GM21515 (cell line): ENCODE data around the gene SPPL2B.

Source experiments
- ATAC-seq: cut with Tn5 transposase; IDR thresholded peaks from one replicate; pipeline ENCODE4 v1.9.1; 2021; ENCODE audit not compliant: unreplicated experiment

The SPPL2B gene

DNA sequence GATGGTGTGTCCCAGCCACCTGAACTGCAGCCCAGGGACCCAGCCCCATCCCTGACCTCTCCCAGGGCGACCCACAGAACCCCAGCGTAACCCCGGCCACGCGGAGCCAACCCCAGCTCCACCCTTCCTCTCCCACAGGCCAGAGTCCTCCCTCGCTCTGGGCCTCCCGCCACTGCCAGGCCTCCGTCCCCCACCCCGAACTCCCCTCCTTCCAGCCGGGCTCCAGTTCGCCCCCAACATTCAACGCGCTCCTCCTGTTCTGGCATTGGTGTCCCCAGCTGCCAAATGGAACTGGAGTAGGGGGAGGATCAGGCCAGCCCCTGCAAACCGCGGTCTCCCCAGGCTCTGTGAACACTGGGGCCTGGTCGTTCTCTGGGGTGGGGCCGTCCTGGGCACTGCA, 28.0 kb upstream of the SPPL2B start:
- no peak for ATAC-seq

DNA sequence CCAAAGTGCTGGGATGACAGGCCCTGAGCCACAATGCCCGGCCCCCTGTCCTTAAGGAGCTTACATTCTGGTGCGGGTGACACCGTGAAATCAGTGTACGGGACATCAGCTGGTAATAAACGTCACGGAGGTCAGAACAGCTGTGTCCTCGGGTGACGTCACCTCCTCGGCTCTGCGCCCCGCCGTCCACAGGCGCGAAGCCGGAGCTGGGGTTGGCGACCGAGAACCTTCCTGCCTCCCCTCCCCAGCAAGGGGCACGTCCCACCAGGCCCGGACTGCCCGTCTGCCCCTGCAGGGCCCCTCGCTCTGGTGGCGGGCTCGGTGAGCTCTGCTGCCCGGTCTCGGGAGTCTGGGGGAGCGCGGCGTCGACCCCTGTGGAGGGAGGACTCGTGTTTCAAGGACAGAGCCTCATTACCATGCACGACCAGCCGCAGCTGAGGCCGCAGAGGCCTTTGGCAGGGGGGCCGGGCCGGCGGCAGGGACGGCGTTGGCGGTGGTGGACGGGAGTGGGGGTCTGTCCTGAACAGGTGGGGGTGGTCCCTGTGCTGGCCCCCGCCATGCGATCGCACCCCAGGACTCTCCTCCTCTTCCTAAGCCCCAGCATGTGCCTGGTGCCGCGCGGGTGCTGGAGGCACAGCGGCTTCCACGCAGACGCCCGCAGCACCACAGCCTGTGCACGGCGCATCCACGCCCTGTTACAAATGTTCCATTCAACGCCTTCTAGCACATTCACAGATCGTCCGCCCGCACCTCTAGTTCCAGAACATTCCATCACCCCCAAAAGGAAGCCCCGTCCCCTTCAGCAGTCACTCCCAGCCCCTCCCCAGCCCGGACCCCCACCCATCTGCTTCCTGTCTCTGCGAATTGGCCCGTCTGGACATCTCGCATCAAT, 25.9 kb upstream of the SPPL2B start:
- ATAC-seq = no peak

GRCh38 chr19:2303211-2303798, 25.2 kb upstream of the SPPL2B start:
- no peak for ATAC-seq

- ATAC-seq = no peak
Observed at GRCh38 chr19:2305452-2306280, 22.8 kb upstream of the SPPL2B start.

DNA sequence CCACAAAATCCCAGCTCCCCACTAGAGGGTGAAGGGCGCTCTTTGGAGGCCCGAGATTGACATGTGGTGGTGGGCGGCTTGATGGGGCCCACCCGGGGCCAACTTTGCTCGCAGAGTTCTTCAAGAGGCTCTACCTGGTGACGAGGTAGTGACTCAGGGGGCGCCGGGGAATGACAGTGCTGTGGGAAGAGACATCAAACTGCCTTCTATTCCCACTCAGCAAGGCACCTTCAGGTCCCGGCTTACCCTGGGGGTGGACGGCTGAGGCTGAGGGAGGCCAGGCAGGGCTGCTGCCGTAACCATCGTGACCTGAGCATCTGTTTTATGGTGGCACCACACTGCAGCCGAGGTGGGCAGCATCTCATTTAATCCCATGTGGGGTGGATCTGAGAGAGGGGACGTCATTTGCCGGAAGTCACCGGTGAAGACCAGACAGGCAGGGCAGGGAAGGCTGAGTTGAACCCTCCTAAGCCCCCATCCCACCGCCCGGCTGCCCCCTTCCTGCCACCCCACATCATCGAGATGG, 22.1 kb upstream of the SPPL2B start:
- no peak for ATAC-seq

DNA sequence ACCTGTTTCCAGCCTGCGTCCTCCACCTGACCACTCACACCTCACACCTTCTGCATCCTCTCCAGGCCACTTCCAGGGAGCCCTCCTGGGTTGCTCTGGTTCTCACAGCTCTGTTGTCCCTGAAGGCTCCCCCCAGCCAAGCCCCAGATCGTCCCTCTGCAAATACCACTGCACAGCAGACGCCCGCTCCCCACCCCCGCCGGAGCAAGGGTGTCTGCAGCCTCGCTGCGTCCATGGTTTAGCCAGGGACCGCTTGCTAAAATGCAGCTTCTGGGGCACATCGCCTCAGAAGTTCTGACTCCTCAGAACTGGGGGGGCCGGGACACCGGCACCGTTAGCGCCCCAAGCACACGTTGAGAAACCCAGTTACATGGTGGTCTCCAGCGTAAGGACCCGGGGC, 21.5 kb upstream of the SPPL2B start:
- ATAC-seq = no peak

GRCh38 chr19:2307518-2308012, 20.9 kb upstream of the SPPL2B start:
- ATAC-seq = no peak

DNA sequence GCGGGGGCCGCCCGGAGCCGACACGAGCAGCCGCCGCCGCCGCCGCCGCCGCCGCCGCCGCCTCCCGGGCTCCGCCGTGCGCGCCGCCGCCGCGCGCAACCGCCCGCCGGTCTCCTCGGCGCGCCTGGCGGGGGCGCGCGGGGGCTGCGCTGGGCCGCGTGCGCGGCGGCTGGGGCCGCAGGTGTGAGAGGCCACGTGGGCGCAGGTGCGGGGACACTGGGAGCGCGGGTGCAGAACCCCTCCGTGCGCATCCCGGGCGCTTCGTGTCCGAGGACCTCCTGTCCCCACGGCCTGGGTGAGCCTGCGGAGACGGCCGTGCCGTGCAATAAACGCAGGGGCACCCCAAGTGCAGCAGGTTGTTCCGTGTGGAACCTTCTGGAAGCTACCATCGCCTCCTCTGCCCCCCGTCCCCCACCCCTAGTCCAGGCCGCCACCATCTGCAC, 20.3 kb upstream of the SPPL2B start, which contains the start of gene LINGO3:
LINGO3 (minus strand) TSS at position 41 of the 443 bp plus-strand sequence. CDS start 16,378 bp downstream, outside the sequence.
- ATAC-seq = no peak

GRCh38 chr19:2309734-2310362, 18.6 kb upstream of the SPPL2B start:
- ATAC-seq = no peak

DNA sequence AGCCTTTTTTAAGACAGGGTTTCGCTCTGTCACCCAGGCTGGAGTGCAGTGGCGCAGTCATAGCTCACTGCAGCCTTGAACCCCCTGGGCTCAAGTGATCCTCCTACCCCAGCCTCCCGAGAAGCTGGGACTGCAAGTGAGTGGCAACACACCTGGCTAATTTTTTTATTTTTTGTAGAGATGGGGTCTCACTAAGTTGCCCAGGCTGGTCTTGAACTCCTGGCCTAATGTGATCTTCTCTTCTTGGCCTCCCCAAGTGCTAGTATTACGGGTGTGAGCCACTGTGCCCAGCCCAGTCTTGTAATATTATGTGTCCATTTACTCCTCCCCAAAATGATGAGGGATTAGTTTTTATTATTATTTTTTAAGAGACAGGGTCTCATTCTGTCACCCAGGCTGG, 17.4 kb upstream of the SPPL2B start:
- ATAC-seq = no peak

DNA sequence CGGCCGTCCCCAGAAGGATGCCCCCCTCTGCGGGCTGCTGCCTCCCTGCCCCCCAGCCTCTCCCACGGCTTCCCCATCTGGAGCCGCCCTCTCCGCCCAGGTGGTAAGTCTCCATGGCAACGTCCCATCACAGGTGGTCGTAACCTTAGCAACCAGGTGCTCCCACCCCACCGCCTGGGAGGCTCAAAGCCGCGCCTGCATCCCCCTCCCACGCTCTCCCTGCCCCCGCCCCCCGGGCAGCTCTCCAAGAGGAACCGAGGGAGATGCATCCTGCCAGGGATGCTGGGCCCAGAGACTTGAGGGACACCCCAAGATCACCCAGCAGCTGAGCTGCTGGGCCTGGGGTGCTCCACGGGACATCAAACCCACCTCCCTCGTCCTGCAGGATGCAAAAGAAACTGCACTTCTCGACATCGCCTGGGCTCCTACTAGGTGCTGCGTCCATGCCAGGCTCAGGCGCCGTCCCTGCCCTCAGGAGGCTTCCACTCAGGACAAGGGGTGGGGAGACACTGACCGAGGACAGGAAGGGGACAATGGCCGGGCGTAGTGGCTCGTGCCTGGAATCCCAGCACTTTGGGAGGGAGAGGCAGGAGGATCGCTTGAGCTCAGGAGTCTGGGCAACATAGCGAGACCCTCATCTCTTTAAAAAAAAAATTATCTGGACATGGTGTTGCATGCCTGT, 15.5 kb upstream of the SPPL2B start:
- ATAC-seq = no peak

DNA sequence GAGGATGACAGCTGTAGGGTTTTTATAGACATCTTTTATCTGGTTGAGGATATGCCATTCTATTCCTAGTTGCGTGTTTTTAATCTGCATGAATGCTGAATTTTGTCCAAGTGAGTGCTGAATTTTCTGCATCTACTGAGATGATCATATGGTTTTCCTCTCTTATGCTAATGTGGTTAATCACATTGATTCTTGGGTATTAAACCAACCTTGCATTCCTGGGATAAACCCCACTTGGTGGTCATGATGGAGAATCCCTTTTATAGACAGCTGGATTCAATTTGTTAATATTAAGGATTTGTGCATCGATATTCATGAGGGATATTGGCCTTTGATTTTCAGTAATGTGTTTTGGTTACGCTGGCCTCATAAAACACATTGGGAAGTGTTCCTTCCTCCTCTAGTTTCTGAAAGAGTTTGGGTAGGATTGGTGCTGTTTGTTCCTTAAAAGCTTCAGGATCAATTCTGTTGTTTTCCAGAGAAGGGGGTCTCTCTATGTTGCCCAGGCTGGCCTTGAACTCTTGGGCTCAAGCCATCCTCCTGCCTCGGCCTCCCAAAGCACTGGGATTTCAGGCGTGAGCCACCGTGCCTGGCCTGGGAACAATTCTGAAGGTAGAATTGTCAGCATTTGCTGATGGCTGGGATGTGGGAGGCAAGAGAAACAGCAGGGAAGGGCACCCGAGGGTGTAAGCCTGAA, 13.2 kb upstream of the SPPL2B start:
- ATAC-seq = no peak

GRCh38 chr19:2315818-2316353, 12.6 kb upstream of the SPPL2B start:
- ATAC-seq = no peak

GRCh38 chr19:2317300-2317699, 11.2 kb upstream of the SPPL2B start:
- ATAC-seq = no peak

DNA sequence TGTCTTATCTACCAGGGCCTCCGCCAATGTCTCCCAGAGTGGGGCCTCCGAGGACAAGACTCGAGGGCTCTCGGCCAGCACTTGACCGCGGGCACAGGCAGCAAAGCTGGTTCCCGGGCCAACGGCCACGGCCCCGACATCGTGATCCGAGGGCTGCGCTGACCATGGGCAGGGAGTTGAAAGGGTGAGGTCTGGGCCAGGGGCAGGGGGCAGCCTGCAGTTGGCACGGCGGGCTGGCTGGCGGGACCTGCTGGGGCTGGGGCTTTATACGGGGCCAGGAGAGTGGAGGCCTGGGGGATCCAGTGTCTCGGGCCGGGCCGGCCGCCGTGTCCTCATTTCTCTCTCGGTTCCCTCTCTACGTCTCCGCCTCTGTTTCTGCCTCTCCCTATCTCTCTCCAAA, 10.7 kb upstream of the SPPL2B start:
- no peak for ATAC-seq

DNA sequence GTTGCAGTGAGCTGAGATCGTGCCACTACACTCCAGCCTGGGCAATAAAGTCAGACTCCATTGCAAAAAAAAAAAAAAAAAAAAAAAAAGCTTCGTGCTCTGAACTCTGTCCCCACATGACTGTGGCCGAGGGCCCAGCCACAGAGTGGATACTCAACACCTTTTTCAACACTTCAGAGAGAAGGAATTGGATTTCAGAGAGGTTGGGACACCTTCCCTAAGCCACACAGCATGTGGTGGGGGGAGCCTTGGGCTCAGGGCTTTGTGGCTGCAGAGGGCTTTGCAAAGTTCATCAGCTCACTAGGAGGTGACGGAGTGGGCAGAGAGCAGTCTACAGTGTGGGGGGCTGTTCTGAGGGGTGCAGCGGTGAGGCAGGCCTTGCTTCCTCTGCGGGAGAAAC, 9.6 kb upstream of the SPPL2B start:
- ATAC-seq = no peak

GRCh38 chr19:2319551-2319950, 8.9 kb upstream of the SPPL2B start:
- no peak for ATAC-seq

- no peak for ATAC-seq
Observed at GRCh38 chr19:2320049-2320448, 8.4 kb upstream of the SPPL2B start.

GRCh38 chr19:2320939-2321338, 7.5 kb upstream of the SPPL2B start:
- ATAC-seq = no peak
